Measurements from ENCODE around the gene CLIP1.

GRCh38 chr12:122458105-122459035 is 35.9 kb upstream of the CLIP1 start:
- TF ChIP-seq CTCF (IDR thresholded peaks at IDR 0.05), result no peak
- TF ChIP-seq POLR2A (IDR thresholded peaks at IDR 0.05), result no peak

All from esophagus squamous epithelium (tissue), 4 donors.